GM11168 (cell line): ENCODE results near the gene MDK.

Source experiments
- in situ Hi-C: fragments of 300-500 bp; cut with MboI; formaldehyde crosslinking; loops from one replicate; pipeline ENCODE4 v1.12.0; 2022; ENCODE audit warnings: low sequenced_read_pairs; ENCODE audit not compliant: unreplicated experiment

The MDK gene

GRCh38 chr11:46380340-46381047 is 975 bp upstream of the MDK start:
- in situ Hi-C loops: no loop called here

GRCh38 chr11:46381819-46382645 is 563 bp downstream of the MDK start:
- in situ Hi-C loops: no loop called here

GRCh38 chr11:46382646-46383403 is 1.4 kb downstream of the MDK start:
- in situ Hi-C loops: no loop called here

GRCh38 chr11:46383404-46383758 is 1.9 kb downstream of the MDK start:
- in situ Hi-C loops: no loop called here

- in situ Hi-C loops: no loop called here
These were observed 2.7 kb downstream of the MDK start for GRCh38 chr11:46383974-46384701.

GRCh38 chr11:46385169-46386004 is 3.9 kb downstream of the MDK start:
- in situ Hi-C loops: no loop called here

- in situ Hi-C loops: no loop called here
These were observed 4.6 kb downstream of the MDK start for GRCh38 chr11:46386005-46386578.

GRCh38 chr11:46386674-46387073 is 5.2 kb downstream of the MDK start:
- in situ Hi-C loops: no loop called here

- in situ Hi-C loops: no loop called here
These were observed 6.0 kb downstream of the MDK start for GRCh38 chr11:46387456-46387855.

GRCh38 chr11:46387919-46388618 is 6.6 kb downstream of the MDK start:
- in situ Hi-C loops: no loop called here

GRCh38 chr11:46388619-46389449 is 7.4 kb downstream of the MDK start:
- in situ Hi-C loops: no loop called here

GRCh38 chr11:46389450-46390330 is 8.2 kb downstream of the MDK start:
- in situ Hi-C loops: loop anchor here (10.0 kb wide), 1 partner anchor 145 kb away; no protein-coding TSS in a partner anchor

GRCh38 chr11:46390331-46391171 is 9.1 kb downstream of the MDK start:
- in situ Hi-C loops: loop anchor here (10.0 kb wide), 1 partner anchor 144 kb away; no protein-coding TSS in a partner anchor

GRCh38 chr11:46391186-46391577 is 9.7 kb downstream of the MDK start:
- in situ Hi-C loops: loop anchor here (10.0 kb wide), 1 partner anchor 144 kb away; no protein-coding TSS in a partner anchor

- in situ Hi-C loops: loop anchor here (10.0 kb wide), 1 partner anchor 143 kb away; no protein-coding TSS in a partner anchor
These were observed 10.3 kb downstream of the MDK start, which contains the start of gene CHRM4 for GRCh38 chr11:46391578-46392420. Gene CHRM4, minus strand, starts transcription at chr11:46391776. Its CDS starts 5,219 bp downstream, at chr11:46386557.
